H1 (cell line): ENCODE measurements around the gene CNNM4. TPM values are rescaled to one million over a fixed set of nuclear protein-coding genes. Genes with fewer than 3 reads are reported as not detected.

Experiments used
- CTCF ChIA-PET: fragments of 300-600 bp; sonication (Branson Sonifier 250); formaldehyde crosslinking; loops from one replicate; lab custom pipeline; 2021; ENCODE audit not compliant: partially characterized antibody; lab: Charles Lee
- POLR2A ChIA-PET: fragments of 300-600 bp; sonication (Branson Sonifier 250); formaldehyde crosslinking; loops from one replicate; lab custom pipeline; 2021; ENCODE audit warnings: inconsistent platforms; ENCODE audit not compliant: partially characterized antibody; lab: Charles Lee
- DNase-seq, 2 experiments: peaks; one replicate each; pipeline versions ENCODE4 v3.0.0 to v3.0.0-alpha.2; 2010 to 2022; ENCODE audit warnings: low spot score in 2 of 2, low read depth in 1 of 2, mixed read lengths in 1 of 2
- FAIRE-seq: peaks from 2 replicates; lab custom pipeline; 2011; peaks lifted over from hg19 to GRCh38; lab: Jason Lieb, UNC
- H2AFZ ChIP-seq: 2 replicates; pipeline ENCODE4 v1.8.1; 2012; ENCODE audit warnings: low read length, inconsistent platforms
- H2AK5ac ChIP-seq: 2 replicates; pipeline ENCODE4 v1.6.1; 2013; ENCODE audit warnings: low read depth, low read length
- H2BK120ac ChIP-seq: replicated peaks from 2 replicates; pipeline ENCODE3; 2013; ENCODE audit warnings: low read depth, low read length, inconsistent platforms
- H2BK12ac ChIP-seq: 2 replicates; pipeline ENCODE4 v1.6.1; 2013; ENCODE audit warnings: low read depth, low read length
- H2BK15ac ChIP-seq: 2 replicates; pipeline ENCODE4 v1.6.1; 2013; ENCODE audit warnings: low read length
- H2BK20ac ChIP-seq: 2 replicates; pipeline ENCODE4 v1.6.1; 2013; ENCODE audit warnings: low read length
- H2BK5ac ChIP-seq: 2 replicates; pipeline ENCODE4 v1.6.1; 2013; ENCODE audit warnings: low read depth, low read length
- H3K14ac ChIP-seq: 2 replicates; pipeline ENCODE4 v1.6.1; 2013; ENCODE audit warnings: inconsistent platforms; ENCODE audit not compliant: insufficient read length
- H3K18ac ChIP-seq: 2 replicates; pipeline ENCODE4 v1.6.1; 2013; ENCODE audit warnings: low read length; ENCODE audit errors: extremely low read depth
- H3K23ac ChIP-seq: 2 replicates; pipeline ENCODE4 v1.6.1; 2013; ENCODE audit warnings: inconsistent platforms; ENCODE audit not compliant: insufficient read length
- H3K23me2 ChIP-seq: 2 replicates; pipeline ENCODE4 v1.6.1; 2013; ENCODE audit warnings: low read depth, low read length
- H3K27ac ChIP-seq: 2 replicates; pipeline ENCODE4 v1.6.1; 2011; ENCODE audit warnings: low read depth, low read length, inconsistent platforms
- H3K27me3 ChIP-seq, 4 experiments: replicated peaks in 1 of 4; 1 replicate in 1 of 4; 2 replicates in 3 of 4; pipeline versions ENCODE4 v1.6.1 to v1.8.1; 2011 to 2013; ENCODE audit warnings: low read length in 3 of 4, mild to moderate bottlenecking in 3 of 4, inconsistent platforms in 2 of 4, mixed read lengths in 2 of 4, moderate library complexity in 1 of 4; ENCODE audit not compliant: control insufficient read depth in 3 of 4, insufficient read depth in 3 of 4; ENCODE audit errors: extremely low read depth in 1 of 4
- H3K36me3 ChIP-seq, 4 experiments: 2 replicates each; pipeline versions ENCODE4 v1.6.1 to v1.8.1; 2011 to 2013; ENCODE audit warnings: mild to moderate bottlenecking in 4 of 4, low read length in 3 of 4, moderate library complexity in 2 of 4, control low read depth in 1 of 4, inconsistent platforms in 1 of 4; ENCODE audit not compliant: insufficient read depth in 4 of 4, control insufficient read depth in 2 of 4
- H3K4ac ChIP-seq: replicated peaks from 2 replicates; pipeline ENCODE3; 2013; ENCODE audit warnings: low read length, low read depth, mixed read lengths, inconsistent platforms; ENCODE audit not compliant: insufficient read length
- H3K4me1 ChIP-seq, 4 experiments: replicated peaks in 1 of 4; 1 replicate in 1 of 4; 2 replicates in 3 of 4; pipeline versions ENCODE4 v1.6.1 to v1.8.1; 2011 to 2013; ENCODE audit warnings: low read length in 3 of 4, inconsistent platforms in 2 of 4, mixed read lengths in 1 of 4; ENCODE audit not compliant: insufficient read depth in 4 of 4, control insufficient read depth in 3 of 4
- H3K4me2 ChIP-seq, 2 experiments: 2 replicates each; pipeline versions ENCODE4 v1.6.1 to v1.8.1; 2011 to 2013; ENCODE audit warnings: low read depth in 2 of 2, low read length in 2 of 2, control low read depth in 1 of 2, inconsistent platforms in 1 of 2, mild to moderate bottlenecking in 1 of 2; ENCODE audit not compliant: insufficient read depth in 1 of 2
- H3K4me3 ChIP-seq, 4 experiments: fragments of 200-600, 300-600 bp in 1 of 4; sonication (generic), shearing (Covaris generic), sonication (Bioruptor Twin) in 1 of 4; 2 replicates each; pipeline versions ENCODE4 v1.5.1 to v1.8.1; 2011 to 2016; ENCODE audit warnings: low read length in 4 of 4, low read depth in 3 of 4, control low read depth in 2 of 4, inconsistent platforms in 2 of 4, mild to moderate bottlenecking in 2 of 4, mixed read lengths in 1 of 4, moderate library complexity in 1 of 4; ENCODE audit not compliant: insufficient read depth in 2 of 4; ENCODE audit errors: extremely low read depth in 1 of 4
- H3K56ac ChIP-seq: replicated peaks from 2 replicates; pipeline ENCODE3; 2013; ENCODE audit warnings: low read depth, mild to moderate bottlenecking, mixed read lengths, low read length, inconsistent platforms; ENCODE audit not compliant: insufficient read length
- H3K79me1 ChIP-seq: 2 replicates; pipeline ENCODE4 v1.6.1; 2013; ENCODE audit warnings: low read depth, low read length, control low read depth
- H3K79me2 ChIP-seq, 2 experiments: 2 replicates each; pipeline versions ENCODE4 v1.6.1 to v1.8.1; 2012 to 2013; ENCODE audit warnings: low read length in 2 of 2, mild to moderate bottlenecking in 2 of 2, inconsistent platforms in 1 of 2; ENCODE audit not compliant: insufficient read depth in 2 of 2, control insufficient read depth in 1 of 2
- H3K9ac ChIP-seq, 4 experiments: replicated peaks in 1 of 4; 1 replicate in 1 of 4; 2 replicates in 3 of 4; pipeline versions ENCODE4 v1.6.1 to v1.8.1; 2011 to 2013; ENCODE audit warnings: low read depth in 3 of 4, low read length in 3 of 4, control low read depth in 2 of 4, mild to moderate bottlenecking in 2 of 4, moderate library complexity in 2 of 4, inconsistent platforms in 1 of 4; ENCODE audit errors: extremely low read depth in 1 of 4
- H3K9me3 ChIP-seq, 2 experiments: 2 replicates each; pipeline versions ENCODE4 v1.6.1 to v1.8.1; 2012 to 2013; ENCODE audit warnings: mild to moderate bottlenecking in 2 of 2, moderate library complexity in 2 of 2, control low read depth in 1 of 2, inconsistent platforms in 1 of 2, low read depth in 1 of 2, low read length in 1 of 2, mixed read lengths in 1 of 2; ENCODE audit not compliant: insufficient read depth in 2 of 2
- H4K20me1 ChIP-seq, 2 experiments: replicated peaks in 1 of 2; 2 replicates each; pipeline versions ENCODE3 to v1.8.1; 2011 to 2013; ENCODE audit warnings: inconsistent platforms in 2 of 2, low read length in 2 of 2, mild to moderate bottlenecking in 1 of 2; ENCODE audit not compliant: insufficient read depth in 2 of 2, control insufficient read depth in 1 of 2
- H4K5ac ChIP-seq: 2 replicates; pipeline ENCODE4 v1.6.1; 2013; ENCODE audit warnings: low read length, low read depth, mixed read lengths, inconsistent platforms; ENCODE audit not compliant: insufficient read length
- H4K8ac ChIP-seq: 2 replicates; pipeline ENCODE4 v1.8.0; 2013; ENCODE audit warnings: mild to moderate bottlenecking, moderate library complexity, low read length, inconsistent platforms; ENCODE audit not compliant: insufficient read depth; ENCODE audit errors: extremely low read depth
- H4K91ac ChIP-seq: replicated peaks from 2 replicates; pipeline ENCODE3; 2013; ENCODE audit warnings: low read length, mixed read lengths, inconsistent platforms; ENCODE audit not compliant: insufficient read length
- BCL11A ChIP-seq, 2 experiments: IDR thresholded peaks; one replicate each; pipeline ENCODE4 v1.6.1; 2011; ENCODE audit warnings: low read depth in 2 of 2, low read length in 2 of 2, mild to moderate bottlenecking in 2 of 2
- CEBPB ChIP-seq: IDR thresholded peaks from 2 replicates; pipeline ENCODE4 v1.6.1; 2012; ENCODE audit warnings: low read depth, low read length
- CHD2 ChIP-seq: IDR thresholded peaks from 2 replicates; pipeline ENCODE4 v1.6.1; 2012; ENCODE audit warnings: low read length, improper control_type of control experiment
- CTCF ChIP-seq, 3 experiments: IDR thresholded peaks; 1 replicate in 2 of 3; 2 replicates in 1 of 3; pipeline versions ENCODE4 v1.5.1 to v1.6.1; 2011; ENCODE audit warnings: low read length in 3 of 3, mild to moderate bottlenecking in 3 of 3, inconsistent platforms in 2 of 3, low read depth in 1 of 3, moderate library complexity in 1 of 3; ENCODE audit not compliant: insufficient read depth in 1 of 3; ENCODE audit errors: control extremely low read depth in 1 of 3
- EP300 ChIP-seq, 2 experiments: IDR thresholded peaks; 1 replicate in 1 of 2; 2 replicates in 1 of 2; pipeline ENCODE4 v1.6.1; 2011 to 2012; ENCODE audit warnings: low read depth in 2 of 2, low read length in 2 of 2, mild to moderate bottlenecking in 2 of 2, borderline replicate concordance in 1 of 2, inconsistent platforms in 1 of 2, moderate library complexity in 1 of 2
- GTF2F1 ChIP-seq: IDR thresholded peaks from 2 replicates; pipeline ENCODE4 v1.6.1; 2012; ENCODE audit warnings: low read depth, low read length, improper control_type of control experiment, borderline replicate concordance
- KDM1A ChIP-seq: fragments of 200-600, 300-600 bp; sonication (generic); IDR thresholded peaks from 2 replicates; pipeline ENCODE4 v1.7.1; 2016; ENCODE audit warnings: mild to moderate bottlenecking, low read length, borderline replicate concordance
- POLR2A ChIP-seq, 2 experiments: IDR thresholded peaks; 1 replicate in 1 of 2; 2 replicates in 1 of 2; pipeline ENCODE4 v1.6.1; 2011; ENCODE audit warnings: low read depth in 2 of 2, low read length in 2 of 2, mild to moderate bottlenecking in 2 of 2; ENCODE audit errors: control extremely low read depth in 1 of 2
- SIX5 ChIP-seq: IDR thresholded peaks from 2 replicates; pipeline ENCODE4 v1.6.1; 2011; ENCODE audit warnings: mild to moderate bottlenecking, low read depth, low read length
- SP1 ChIP-seq: IDR thresholded peaks from 2 replicates; pipeline ENCODE4 v1.6.1; 2011; ENCODE audit warnings: low read depth, low read length
- SRF ChIP-seq: IDR thresholded peaks from 2 replicates; pipeline ENCODE4 v1.6.1; 2011; ENCODE audit warnings: mild to moderate bottlenecking, low read depth, low read length, moderate library complexity
- TBP ChIP-seq: IDR thresholded peaks from 2 replicates; pipeline ENCODE4 v1.6.1; 2011; ENCODE audit warnings: low read depth, low read length, improper control_type of control experiment
- TCF12 ChIP-seq: IDR thresholded peaks from 2 replicates; pipeline ENCODE4 v1.6.1; 2011; ENCODE audit warnings: low read depth, mild to moderate bottlenecking, low read length
- WGBS, 2 experiments: shearing (Covaris generic) in 1 of 2; methylation state at CpG; one replicate each; pipeline versions ENCODE4 v1.1.6 to v1.1.7; 2013 to 2015; ENCODE audit warnings: low lambda C conversion rate in 2 of 2, mixed read lengths in 2 of 2, inconsistent platforms in 1 of 2, low coverage in 1 of 2, missing lambda C conversion rate in 1 of 2; ENCODE audit not compliant: insufficient replicate concordance in 2 of 2, insufficient coverage in 1 of 2, insufficient read length in 1 of 2; ENCODE audit errors: extremely low coverage in 1 of 2, missing lambda C conversion rate in 1 of 2; 5-methylcytosine and 5-hydroxymethylcytosine counted together
- polyA plus RNA-seq, 7 experiments: library from polyadenylated mRNA; depleted of rRNA in 3 of 7; stranded (reverse) in 5 of 7; unstranded in 2 of 7; fragments of >200 nt in 5 of 7; fragments of 200-250 nt in 2 of 7; gene quantifications; 1 replicate in 5 of 7; 2 replicates in 1 of 7; 4 replicates in 1 of 7; pipeline versions ENCODE4 v1.2.1 to v1.2.3, GENCODE V29; 2011 to 2013; ENCODE audit warnings: missing spikeins in 2 of 7, mixed read lengths in 2 of 7
- total RNA-seq: library from RNA; stranded (reverse); fragmentation: NEBNext Ultra II Directional; extraction: Animal tissue kit (Norgen Biotek cat#: 25700); gene quantifications from 2 replicates; pipeline ENCODE4 v1.2.1, GENCODE V29; 2021

The CNNM4 gene
- total and polyA plus RNA-seq, 2 of the 8 experiments (the other 6 are each of a cell fraction or from before 2014, with no cell fraction given): 10.3 to 11.0 TPM

- Histone ChIP-seq H3K4me3 (no peak overlapping the region), H3K9ac (no peak overlapping the region), H2BK20ac (no peak overlapping the region), H3K79me1 (peaks cover 3% of the 10 kb centered on the region; the same call in 1 of the 2 replicates), H2BK5ac (no peak overlapping the region), H3K27me3 (no peaks in the 10 kb centered on the region), H3K56ac (no peak overlapping the region), H3K4me1 (peaks cover 3 to 18% (median 14%) of the 10 kb centered on the region in 4 experiments), H2BK12ac (no peak overlapping the region), H3K23ac (no peak overlapping the region), H3K18ac (no peak overlapping the region), H3K23me2 (no peaks in the 10 kb centered on the region; the same call in 1 of the 2 replicates), H3K79me2 (no peaks in the 10 kb centered on the region), H4K91ac (no peak overlapping the region), H2AK5ac (no peak overlapping the region), H3K4me2 (no peak overlapping the region), H2BK15ac (no peak overlapping the region), H2AFZ (no peak overlapping the region), H4K20me1 (peaks cover 0 to 11% of the 10 kb centered on the region in 2 experiments), H4K8ac (no peak overlapping the region), H3K27ac (no peak overlapping the region), H4K5ac (no peak overlapping the region), H3K9me3 (no peaks in the 10 kb centered on the region), H3K4ac (no peak overlapping the region), H3K36me3 (peaks cover 4 to 34% (median 6%) of the 10 kb centered on the region in 4 experiments; a peak in 7 of 8 replicates), H2BK120ac (no peak overlapping the region), H3K14ac (no peak overlapping the region)
- ChIA-PET POLR2A (interaction anchor here (1.1 kb wide), 1 partner anchor 9 kb away, joined by 8 read pairs; no protein-coding TSS in a partner anchor), CTCF (interaction anchor here (0.7 to 4.9 kb wide), 2 partner anchors 22 to 310 kb away, joined by 3 to 22 read pairs; partner anchors contain the start of gene ANKRD39)
- WGBS, 2 experiments: 94% methylated on average over 4 of the region's 4 CpGs; no CpG with 5 or more reads in 1 of the 2 experiments
- FAIRE-seq (no peak), DNase-seq (no peak)
- no peak for TF ChIP-seq EP300 (IDR thresholded peaks at IDR 0.05; ENCODE audit: borderline replicate concordance in 1 of 2, low read depth in 2 of 2, low read length in 2 of 2)
- TF ChIP-seq TBP: no peak
- no peak for TF ChIP-seq SP1
- no peak for TF ChIP-seq CEBPB
- TF ChIP-seq KDM1A: no peak
- TF ChIP-seq GTF2F1: no peak
- TF ChIP-seq CHD2: no peak
- TF ChIP-seq SIX5: no peak
- no peak for TF ChIP-seq SRF
- TF ChIP-seq TCF12: no peak
- no peak for TF ChIP-seq POLR2A (IDR thresholded peaks at IDR 0.05; ENCODE audit: control extremely low read depth in 1 of 2, low read depth in 2 of 2, low read length in 2 of 2)
- TF ChIP-seq CTCF (IDR thresholded peaks at IDR 0.05; ENCODE audit: control extremely low read depth in 1 of 3, insufficient read depth in 1 of 3, low read depth in 1 of 3, low read length in 3 of 3): no peak
- no peak for TF ChIP-seq BCL11A (IDR thresholded peaks at IDR 0.05; ENCODE audit: low read depth in 2 of 2, low read length in 2 of 2)
Observed at GRCh38 chr2:96835830-96836229, 75.1 kb downstream of the CNNM4 start.
